IMR-90 (cell line): ENCODE data around the gene ZC3HAV1L. TPM values are rescaled to one million over a fixed set of nuclear protein-coding genes. Genes with fewer than 3 reads are reported as not detected.

Experiments used
- ATAC-seq: fragments of 200-7000 bp; cut with Tn5 transposase; 2 replicates; pipeline ENCODE4 v1.9.1; 2020; ENCODE audit warnings: low read depth, mild to moderate bottlenecking, moderate library complexity
- BruUV-seq: library from RNA; stranded (reverse); fragments of 400-500 nt; replicated peaks from 2 replicates; lab custom pipeline; 2021; lab: Mats Ljungman, UMichigan
- CTCF ChIA-PET: fragments of 300-600 bp; formaldehyde crosslinking; extraction: SDS; loops from one replicate; lab custom pipeline; 2021; ENCODE audit warnings: antibody characterized with exemption; lab: Yijun Ruan, JAX
- POLR2A ChIA-PET: fragments of 300-600 bp; sonication (Branson Sonifier 250); formaldehyde crosslinking; loops from one replicate; lab custom pipeline; 2022; ENCODE audit warnings: antibody characterized with exemption; ENCODE audit not compliant: unreplicated experiment; lab: Charles Lee
- DNase-seq: peaks from one replicate; pipeline ENCODE4 v3.0.0; 2013
- H2AFZ ChIP-seq: replicated peaks from 2 replicates; pipeline ENCODE3; 2013; ENCODE audit warnings: low read length, mild to moderate bottlenecking; ENCODE audit not compliant: poor library complexity
- H2AK5ac ChIP-seq: 2 replicates; pipeline ENCODE4 v1.6.1; 2013; ENCODE audit warnings: low read depth, low read length, inconsistent platforms
- H2AK9ac ChIP-seq: replicated peaks from 2 replicates; pipeline ENCODE3; 2013; ENCODE audit warnings: mild to moderate bottlenecking, low read depth, low read length, moderate library complexity; ENCODE audit not compliant: poor library complexity
- H2BK120ac ChIP-seq: 2 replicates; pipeline ENCODE4 v1.6.1; 2013; ENCODE audit warnings: low read depth, low read length, inconsistent platforms
- H2BK15ac ChIP-seq: 3 replicates; pipeline ENCODE4 v1.6.1; 2013; ENCODE audit warnings: low read depth, low read length, inconsistent platforms
- H2BK20ac ChIP-seq: 2 replicates; pipeline ENCODE4 v1.6.1; 2013; ENCODE audit warnings: low read depth, mild to moderate bottlenecking, inconsistent platforms, low read length, moderate library complexity
- H2BK5ac ChIP-seq: 2 replicates; pipeline ENCODE4 v1.6.1; 2013; ENCODE audit warnings: mild to moderate bottlenecking, low read depth, low read length, inconsistent platforms; ENCODE audit not compliant: poor library complexity, severe bottlenecking
- H3K14ac ChIP-seq: replicated peaks from 2 replicates; pipeline ENCODE4 v1.6.1; 2013; ENCODE audit warnings: low read depth, low read length, inconsistent platforms
- H3K18ac ChIP-seq: 2 replicates; pipeline ENCODE4 v1.6.1; 2013; ENCODE audit warnings: low read depth, low read length, control low read depth
- H3K23ac ChIP-seq: 2 replicates; pipeline ENCODE4 v1.6.1; 2013; ENCODE audit warnings: low read depth, low read length, inconsistent platforms
- H3K27ac ChIP-seq: 2 replicates; pipeline ENCODE4 v1.5.1; 2013; ENCODE audit warnings: mild to moderate bottlenecking, control low read depth, low read length; ENCODE audit not compliant: insufficient read depth
- H3K27me3 ChIP-seq: 2 replicates; pipeline ENCODE4 v1.6.1; 2013; ENCODE audit warnings: low read length; ENCODE audit not compliant: control insufficient read depth, insufficient read depth
- H3K36me3 ChIP-seq: 2 replicates; pipeline ENCODE4 v1.6.1; 2013; ENCODE audit warnings: low read length, mixed read lengths; ENCODE audit not compliant: control insufficient read depth, insufficient read depth
- H3K4ac ChIP-seq: 2 replicates; pipeline ENCODE4 v1.6.1; 2013; ENCODE audit warnings: low read depth, low read length, inconsistent platforms
- H3K4me1 ChIP-seq: 2 replicates; pipeline ENCODE4 v1.6.1; 2013; ENCODE audit warnings: low read length, mixed read lengths; ENCODE audit not compliant: control insufficient read depth, insufficient read depth
- H3K4me2 ChIP-seq: 2 replicates; pipeline ENCODE4 v1.6.1; 2013; ENCODE audit warnings: low read depth, mild to moderate bottlenecking, control low read depth, low read length, moderate library complexity
- H3K4me3 ChIP-seq: 2 replicates; pipeline ENCODE4 v1.5.1; 2013; ENCODE audit warnings: low read depth, mild to moderate bottlenecking, control low read depth, low read length, moderate library complexity; ENCODE audit not compliant: insufficient read depth
- H3K56ac ChIP-seq: 2 replicates; pipeline ENCODE4 v1.6.1; 2013; ENCODE audit warnings: low read length, inconsistent platforms; ENCODE audit not compliant: insufficient read depth; ENCODE audit errors: extremely low read depth
- H3K79me1 ChIP-seq, 2 experiments: 2 replicates each; pipeline ENCODE4 v1.6.1; 2013; ENCODE audit warnings: low read length in 2 of 2, inconsistent platforms in 1 of 2, low read depth in 1 of 2
- H3K9ac ChIP-seq: 2 replicates; pipeline ENCODE4 v1.6.1; 2013; ENCODE audit warnings: low read depth, low read length, control low read depth
- H3K9me1 ChIP-seq: 2 replicates; pipeline ENCODE4 v1.6.1; 2013; ENCODE audit warnings: low read length, inconsistent platforms; ENCODE audit not compliant: insufficient read depth
- H3K9me3 ChIP-seq: 2 replicates; pipeline ENCODE4 v1.6.1; 2013; ENCODE audit warnings: low read length; ENCODE audit not compliant: control insufficient read depth, insufficient read depth
- H4K20me1 ChIP-seq: 2 replicates; pipeline ENCODE4 v1.6.1; 2013; ENCODE audit warnings: low read length, inconsistent platforms; ENCODE audit not compliant: insufficient read depth
- H4K5ac ChIP-seq: 2 replicates; pipeline ENCODE4 v1.6.1; 2013; ENCODE audit warnings: mild to moderate bottlenecking, low read depth, low read length, control low read depth
- H4K8ac ChIP-seq, 2 experiments: 2 replicates each; pipeline ENCODE4 v1.6.1; 2013; ENCODE audit warnings: low read depth in 2 of 2, low read length in 2 of 2, control low read depth in 1 of 2, inconsistent platforms in 1 of 2
- H4K91ac ChIP-seq: 2 replicates; pipeline ENCODE4 v1.6.1; 2013; ENCODE audit warnings: low read depth, low read length, inconsistent platforms; ENCODE audit not compliant: insufficient read depth
- BHLHE40 ChIP-seq: fragments of 150-350 bp; IDR thresholded peaks from 2 replicates; pipeline ENCODE4 v1.6.1; 2016; ENCODE audit warnings: mild to moderate bottlenecking, low read depth, low read length
- CEBPB ChIP-seq: IDR thresholded peaks from 2 replicates; pipeline ENCODE4 v1.6.1; 2012; ENCODE audit warnings: low read depth, low read length, improper control_type of control experiment
- ELK1 ChIP-seq: fragments of 150-350 bp; IDR thresholded peaks from 2 replicates; pipeline ENCODE4 v1.6.1; 2016; ENCODE audit warnings: low read depth, mild to moderate bottlenecking, low read length, moderate library complexity, borderline replicate concordance
- FOS ChIP-seq: fragments of 150-350 bp; IDR thresholded peaks from 2 replicates; pipeline ENCODE4 v1.6.1; 2016; ENCODE audit warnings: low read depth, low read length
- MAFK ChIP-seq: IDR thresholded peaks from 2 replicates; pipeline ENCODE4 v1.6.1; 2012; ENCODE audit warnings: low read depth, low read length, improper control_type of control experiment
- MAZ ChIP-seq: IDR thresholded peaks from 2 replicates; pipeline ENCODE4 v1.6.1; 2012; ENCODE audit warnings: low read depth, mild to moderate bottlenecking, low read length, improper control_type of control experiment, moderate library complexity, borderline replicate concordance
- RFX5 ChIP-seq: IDR thresholded peaks from 2 replicates; pipeline ENCODE4 v1.8.0; 2012; ENCODE audit warnings: low read depth, mild to moderate bottlenecking, low read length, moderate library complexity
- WGBS, 2 experiments: methylation state at CpG; one replicate each; pipeline versions ENCODE4 v1.1.5 to v1.1.7; 2013; ENCODE audit warnings: missing lambda C conversion rate in 2 of 2; ENCODE audit not compliant: insufficient read length in 1 of 2; ENCODE audit errors: extremely low coverage in 2 of 2; 5-methylcytosine and 5-hydroxymethylcytosine counted together
- dilution Hi-C: fragments of 300-500 bp; cut with HindIII; formaldehyde crosslinking; loops from one replicate; pipeline ENCODE4 v1.14.3; 2018; ENCODE audit warnings: low sequenced_read_pairs; ENCODE audit not compliant: unreplicated experiment
- in situ Hi-C: fragments of 300-500 bp; cut with MboI; formaldehyde crosslinking; loops from 3 replicates; pipeline ENCODE4 v1.14.3; 2019; ENCODE audit warnings: low sequenced_read_pairs, inconsistent platforms, mixed read lengths
- intact Hi-C: fragments of 100-400 bp; cut with micrococcal nuclease; formaldehyde crosslinking; loops from 2 replicates; pipeline ENCODE4 v1.10.0; 2022
- polyA plus RNA-seq, 3 experiments: library from polyadenylated mRNA; depleted of rRNA; stranded (reverse); fragments of >200 nt; gene quantifications; 2 replicates each; pipeline ENCODE4 v1.2.3, GENCODE V29; 2012; ENCODE audit warnings: low replicate concordance in 1 of 3
- total RNA-seq: library from RNA; depleted of rRNA; stranded (reverse); fragments of >200 nt; gene quantifications from 2 replicates; pipeline ENCODE4 v1.2.3, GENCODE V29; 2012

The ZC3HAV1L gene
- total and polyA plus RNA-seq, 2 of the 4 experiments (the other 2 are of a cell fraction): 4.5 to 9.4 TPM

GRCh38 chr7:138987686-138988085, 48.2 kb downstream of the ZC3HAV1L start:
- Histone ChIP-seq H3K79me1 (no peaks in the 10 kb centered on the region), H3K9me1 (no peaks in the 10 kb centered on the region), H4K91ac (no peak overlapping the region), H2AFZ (no peak overlapping the region), H3K23ac (no peak overlapping the region), H3K9ac (no peak overlapping the region), H2BK15ac (no peak overlapping the region), H3K18ac (no peak overlapping the region), H3K14ac (no peak overlapping the region), H3K9me3 (peaks cover 4% of the 10 kb centered on the region; the same call in 1 of the 2 replicates), H4K20me1 (no peaks in the 10 kb centered on the region), H3K27me3 (peaks cover 2% of the 10 kb centered on the region; the same call in 1 of the 2 replicates), H4K8ac (no peak overlapping the region), H3K4me2 (no peak overlapping the region), H3K56ac (no peak overlapping the region), H2BK20ac (no peak overlapping the region), H2BK120ac (no peak overlapping the region), H2AK9ac (no peak overlapping the region), H3K27ac (no peak overlapping the region), H4K5ac (no peak overlapping the region), H2BK5ac (no peak overlapping the region), H3K36me3 (no peaks in the 10 kb centered on the region), H2AK5ac (no peak overlapping the region), H3K4ac (no peak overlapping the region), H3K4me1 (peaks cover 3% of the 10 kb centered on the region; the same call in 1 of the 2 replicates), H3K4me3 (no peak overlapping the region)
- intact Hi-C loops (no loop called here), in situ Hi-C loops (no loop called here), dilution Hi-C loops (no loop called here)
- WGBS, 2 experiments: no CpG with 5 or more reads among the region's 1 CpG
- CTCF ChIA-PET: no interaction called here
- POLR2A ChIA-PET: no interaction called here
- DNase-seq: no peak
- no peak for ATAC-seq
- BruUV-seq: no TSS peak
- TF ChIP-seq BHLHE40 (no peak), ELK1 (no peak), RFX5 (no peak), FOS (no peak), CEBPB (no peak), MAZ (no peak), MAFK (no peak)
